OCI-M2 (cell line): ENCODE data around the gene OLFM1.
"Not testable (repeated sequence)": the region's sequence is repeated elsewhere in the genome, so short reads cannot be mapped to it uniquely, and the experiment has no call there.

Source experiments
- DNase-seq: peaks from one replicate; lab custom pipeline; 2025; ENCODE audit not compliant: unreplicated experiment; lab: John Stamatoyannopoulos, UW

Gene OLFM1

DNA sequence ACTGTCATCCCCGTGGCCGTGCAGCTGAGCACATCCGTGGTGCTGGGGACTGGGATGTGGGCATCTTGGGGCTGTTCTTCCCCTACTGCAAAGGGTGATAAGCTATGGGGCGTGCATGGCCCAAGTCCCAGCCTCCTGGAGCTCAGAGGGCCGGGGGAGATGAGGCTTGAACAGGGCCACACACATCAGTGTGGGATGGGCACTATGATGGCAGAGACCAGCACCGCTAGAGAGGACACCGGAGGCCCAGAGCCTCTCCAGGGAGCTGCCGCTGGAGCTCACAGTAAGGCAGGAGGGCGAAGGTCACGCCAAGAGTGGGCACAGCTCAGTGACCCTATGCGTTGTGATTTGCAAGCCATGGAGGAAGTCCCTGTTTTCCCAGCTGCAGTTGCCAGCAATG lies 63.5 kb downstream of the OLFM1 start:
- DNase-seq, result no peak

DNA sequence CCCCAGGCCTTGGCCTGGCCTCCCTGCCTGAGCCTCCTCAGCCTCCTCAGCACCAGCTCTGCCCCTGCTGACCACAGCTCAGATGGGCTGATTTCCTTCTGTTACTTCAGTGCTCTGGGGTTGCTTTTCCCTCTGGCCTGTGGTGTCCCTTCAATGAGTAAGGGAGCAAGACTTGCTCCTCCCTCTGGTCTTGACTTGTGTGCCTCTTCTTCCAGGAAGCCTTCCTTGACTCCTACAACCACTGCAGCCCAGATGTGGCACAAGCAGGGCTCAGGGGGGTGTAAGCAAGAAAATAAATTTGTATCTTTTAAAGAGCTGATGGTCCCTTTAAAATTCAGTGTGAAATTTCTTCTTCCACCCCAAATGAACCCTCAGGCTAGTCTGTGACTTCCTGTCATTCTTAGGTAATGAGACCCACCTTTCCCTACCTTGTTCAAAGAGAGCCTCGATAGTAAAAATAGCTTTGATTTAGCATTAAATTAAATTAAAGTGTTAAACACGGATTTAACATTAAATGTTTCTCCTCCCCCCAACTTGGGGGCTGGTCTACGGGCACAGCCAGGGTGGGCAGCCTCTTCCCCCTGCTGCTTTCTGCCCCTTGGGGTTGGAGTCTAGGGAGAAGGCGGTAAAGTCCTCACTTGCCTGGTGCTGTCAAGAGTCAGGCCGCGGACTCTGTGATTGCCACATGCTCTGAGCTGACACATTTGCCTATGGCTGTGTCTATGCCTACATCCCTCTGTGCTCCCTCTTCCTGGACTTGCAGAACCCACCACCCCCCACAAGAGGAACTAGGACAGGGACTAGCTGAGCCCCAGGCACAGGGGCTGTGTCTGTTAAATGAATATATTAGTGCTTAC lies 64.5 kb downstream of the OLFM1 start:
- DNase-seq, result no peak

DNA sequence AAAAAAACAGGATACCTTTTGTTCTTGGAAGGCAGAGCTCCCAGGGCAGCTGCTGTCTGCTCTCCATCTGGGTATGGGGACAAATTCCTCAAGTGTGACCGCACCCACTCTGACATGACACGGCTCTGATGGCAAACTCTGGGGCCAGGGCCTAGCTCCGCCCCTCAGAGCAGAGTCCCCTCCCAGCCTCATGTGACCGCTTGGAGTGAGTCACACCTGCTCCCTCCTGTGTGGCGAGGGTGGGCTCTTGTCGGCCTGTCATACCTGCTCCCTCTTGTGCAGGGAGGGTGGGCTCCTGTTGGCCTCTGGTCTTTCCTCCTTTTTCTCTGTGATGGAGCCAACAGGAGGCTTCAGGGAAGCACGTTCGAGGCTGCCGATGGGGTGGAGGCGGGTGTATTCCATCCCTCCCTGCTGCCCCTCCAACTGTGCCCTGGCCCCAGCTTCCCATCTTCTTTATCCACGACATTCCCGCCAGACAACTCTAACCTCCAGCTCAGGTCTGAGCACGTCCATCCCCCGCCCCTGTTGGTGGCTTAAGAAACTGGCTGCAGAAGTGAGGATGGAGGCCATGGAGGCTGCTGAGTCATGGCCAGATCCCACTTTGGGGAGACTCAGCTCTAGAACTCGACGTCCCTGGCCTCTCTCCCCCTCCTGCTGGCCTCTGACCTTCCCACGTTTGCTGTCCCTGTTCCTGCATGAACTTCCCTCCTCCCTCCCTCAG lies 65.3 kb downstream of the OLFM1 start:
- no peak for DNase-seq

DNA sequence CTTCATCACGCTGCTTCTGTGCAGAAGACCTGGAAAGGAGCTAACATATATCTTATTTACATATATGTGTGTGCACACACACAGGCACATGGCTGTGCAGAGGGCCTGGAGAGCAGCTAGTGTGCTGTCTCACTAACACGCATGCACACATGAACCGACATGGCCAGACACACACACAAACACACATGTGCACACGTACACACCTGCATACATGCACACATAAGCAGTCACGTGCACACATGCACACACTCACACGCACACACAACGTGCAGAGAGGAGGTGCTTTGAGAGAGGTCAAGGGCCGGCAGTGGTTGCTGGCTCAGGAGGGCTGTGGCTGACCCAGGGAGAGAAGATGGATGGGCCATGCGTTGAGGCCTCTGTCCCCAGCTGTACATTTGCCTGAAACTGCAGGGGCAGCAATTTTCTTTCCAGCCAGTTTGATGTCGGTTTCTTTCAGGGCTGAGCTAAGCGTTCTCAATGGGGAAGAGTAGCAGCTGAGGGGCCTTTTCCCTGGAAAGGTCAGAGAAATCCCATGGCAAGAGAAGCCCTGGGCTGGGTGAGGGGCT lies 66.7 kb downstream of the OLFM1 start:
- DNase-seq, result no peak

DNA sequence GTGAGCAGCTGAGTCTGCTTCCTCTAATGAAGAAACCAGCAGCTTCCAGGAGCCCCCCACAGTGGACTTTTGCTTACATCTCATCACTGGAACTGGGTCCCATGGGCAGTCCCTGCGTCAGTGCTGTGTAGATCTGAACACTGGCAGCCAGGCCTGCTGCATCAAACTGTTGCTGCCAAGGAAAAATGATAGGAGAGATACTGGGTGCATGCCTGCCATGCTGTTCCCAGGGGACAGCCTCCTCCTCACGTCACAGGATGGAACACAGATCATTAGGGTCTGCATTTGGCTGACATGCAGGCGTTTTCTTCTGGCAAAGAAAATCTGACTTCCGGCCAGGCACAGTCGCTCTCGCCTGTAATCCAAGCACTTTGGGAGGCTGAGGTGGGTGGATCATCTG lies 67.9 kb downstream of the OLFM1 start:
- no peak for DNase-seq

DNA sequence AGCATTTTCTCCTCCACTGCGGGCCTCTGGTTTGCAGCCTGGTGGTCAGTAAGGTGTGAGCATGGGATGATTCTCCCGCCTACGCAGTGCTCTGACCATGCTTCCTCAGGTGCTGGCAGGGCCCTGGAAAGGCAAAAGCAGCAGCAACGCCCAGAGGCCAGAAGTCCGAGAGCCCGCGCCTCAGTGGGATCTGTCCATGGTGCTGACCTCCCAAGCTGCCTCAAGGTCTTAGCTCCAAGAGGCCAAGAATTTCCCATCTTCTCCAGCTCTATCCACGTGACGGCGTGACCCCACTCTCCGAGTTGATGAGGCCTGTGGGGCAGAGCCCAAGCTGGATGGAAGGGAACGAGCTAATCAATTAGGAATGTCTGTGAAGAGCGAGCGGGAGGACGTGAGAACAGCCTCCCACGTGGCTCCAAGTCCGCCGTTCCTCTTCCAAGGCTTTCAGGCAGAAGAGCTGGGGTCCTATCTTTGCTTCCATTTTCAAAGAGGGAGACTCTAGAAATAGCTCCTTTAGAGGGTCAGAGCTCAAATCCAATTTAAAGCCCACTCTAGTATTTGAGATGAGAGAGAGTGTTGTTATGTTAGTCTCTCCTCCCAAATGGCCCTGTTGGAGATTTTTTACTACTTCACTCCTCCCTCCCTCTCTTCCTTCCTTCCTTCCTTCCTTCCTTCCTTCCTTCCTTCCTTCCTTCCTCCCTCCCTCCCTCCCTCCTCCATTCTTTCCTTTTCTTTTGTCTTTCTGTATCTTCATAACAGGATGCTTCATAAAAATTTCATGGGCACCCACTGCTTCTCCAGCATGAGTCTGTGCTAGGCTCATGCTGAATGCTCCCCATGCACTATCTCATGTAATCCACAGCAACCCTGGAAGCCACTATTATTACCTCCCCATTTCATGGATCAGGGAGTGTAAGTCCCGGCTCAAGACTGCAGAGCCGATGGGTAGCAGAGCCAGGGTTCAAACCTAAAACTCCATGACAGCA lies 69.3 kb downstream of the OLFM1 start:
- DNase-seq, result no peak

DNA sequence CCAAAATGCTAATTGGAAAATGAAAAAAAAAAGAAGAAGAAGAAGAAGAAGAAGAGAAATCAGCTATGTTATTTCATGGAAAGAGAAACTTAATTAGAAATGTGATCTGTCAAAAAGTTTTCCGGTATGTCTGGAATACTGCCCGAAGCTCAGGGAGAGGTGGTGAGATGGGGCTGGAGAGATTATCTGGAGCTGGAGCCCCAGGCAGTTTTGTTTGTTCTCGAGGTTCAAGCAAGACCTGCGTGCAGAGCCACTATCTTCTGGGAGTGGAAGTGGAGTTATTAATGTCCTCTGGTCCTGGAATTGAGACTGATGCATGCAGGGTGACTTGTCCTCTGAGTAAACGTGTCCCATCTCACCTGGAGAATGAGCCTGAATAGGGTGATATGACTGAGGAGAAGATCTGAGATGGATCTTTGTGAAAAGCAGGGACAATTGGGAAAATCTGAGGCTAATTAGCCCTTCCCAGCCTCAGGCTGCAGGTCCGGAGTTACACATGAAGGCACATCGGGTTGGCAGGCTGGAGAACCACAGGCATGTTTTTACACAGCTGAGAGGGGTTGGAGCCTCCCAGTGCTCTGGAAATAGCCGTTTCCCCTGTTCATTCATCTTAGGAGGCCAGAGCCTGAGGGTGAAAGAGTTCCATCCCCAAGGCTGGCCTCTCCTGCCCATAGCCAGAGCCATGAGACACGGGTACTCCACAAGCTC lies 70.5 kb downstream of the OLFM1 start:
- no peak for DNase-seq

DNA sequence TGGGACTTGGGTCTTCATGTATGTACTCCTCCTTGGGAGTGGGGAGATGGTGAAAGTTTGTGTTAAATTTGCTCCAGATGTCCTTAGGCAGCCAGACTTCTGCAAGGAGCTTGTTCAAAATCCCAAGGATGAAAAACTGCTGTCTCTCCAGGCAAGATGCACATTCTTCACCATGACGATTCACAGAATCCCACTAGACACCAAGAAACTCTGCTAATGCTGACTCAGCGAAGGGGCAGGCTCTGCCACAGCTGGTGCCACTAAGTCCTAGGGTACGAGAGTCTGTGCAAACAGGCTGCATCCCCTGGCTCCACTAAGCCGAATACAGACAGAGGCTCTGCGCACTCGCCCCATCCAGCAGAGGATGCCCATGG lies 71.1 kb downstream of the OLFM1 start:
- no peak for DNase-seq

DNA sequence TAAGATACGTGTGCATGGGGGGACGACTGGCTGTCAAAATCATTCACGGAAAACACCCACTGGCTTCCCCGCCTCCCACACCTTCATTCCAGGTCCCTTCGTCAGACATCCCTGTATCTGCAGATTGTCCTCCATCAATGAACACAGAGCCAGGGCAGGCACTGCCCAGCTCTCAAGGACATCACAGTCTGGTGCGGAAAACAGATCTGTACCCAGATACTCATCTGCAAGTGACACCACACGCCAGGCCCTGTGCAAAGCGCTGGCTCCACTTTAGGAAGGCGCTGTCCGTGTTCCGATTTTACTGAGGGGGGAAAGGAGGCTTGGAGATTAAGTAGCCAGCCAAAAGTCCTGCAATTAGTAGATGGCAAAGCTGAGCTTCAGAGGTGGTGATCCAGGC lies 72.3 kb downstream of the OLFM1 start:
- no peak for DNase-seq

DNA sequence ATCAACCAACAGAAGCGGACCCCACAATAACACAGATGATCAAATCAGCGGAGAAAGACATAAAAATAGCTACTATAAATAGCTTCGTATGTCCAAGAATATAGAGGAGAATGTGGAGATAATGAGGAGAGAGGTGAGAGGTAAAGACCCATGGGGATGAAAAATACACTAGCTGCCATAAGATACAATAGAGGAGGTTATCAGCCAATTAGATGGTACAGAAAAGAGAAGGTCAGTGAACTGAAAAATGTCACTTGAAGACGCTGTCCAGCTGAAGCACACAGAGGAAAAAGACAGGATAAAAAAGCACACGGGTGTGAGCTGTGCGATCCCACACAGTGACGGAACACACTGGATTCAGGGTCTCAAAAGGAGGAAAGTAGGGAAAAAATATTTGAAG lies 73.4 kb downstream of the OLFM1 start:
- DNase-seq, result no peak

DNA sequence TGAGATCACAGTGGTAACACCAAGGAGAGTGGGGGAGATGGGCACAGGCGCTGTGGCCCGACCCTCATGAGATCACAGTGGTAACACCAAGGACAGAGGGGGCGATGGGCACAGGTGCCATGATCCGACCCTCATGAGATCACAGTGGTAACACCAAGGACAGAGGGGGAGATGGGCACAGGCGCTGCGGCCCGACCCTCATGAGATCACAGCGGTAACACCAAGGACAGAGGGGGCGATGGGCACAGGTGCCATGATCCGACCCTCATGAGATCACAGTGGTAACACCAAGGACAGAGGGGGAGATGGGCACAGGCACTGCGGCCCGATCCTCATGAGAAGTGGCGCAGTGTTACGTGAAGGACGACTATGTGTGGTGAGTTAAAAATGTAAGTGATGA lies 75.1 kb downstream of the OLFM1 start:
- DNase-seq, result not testable (repeated sequence)

DNA sequence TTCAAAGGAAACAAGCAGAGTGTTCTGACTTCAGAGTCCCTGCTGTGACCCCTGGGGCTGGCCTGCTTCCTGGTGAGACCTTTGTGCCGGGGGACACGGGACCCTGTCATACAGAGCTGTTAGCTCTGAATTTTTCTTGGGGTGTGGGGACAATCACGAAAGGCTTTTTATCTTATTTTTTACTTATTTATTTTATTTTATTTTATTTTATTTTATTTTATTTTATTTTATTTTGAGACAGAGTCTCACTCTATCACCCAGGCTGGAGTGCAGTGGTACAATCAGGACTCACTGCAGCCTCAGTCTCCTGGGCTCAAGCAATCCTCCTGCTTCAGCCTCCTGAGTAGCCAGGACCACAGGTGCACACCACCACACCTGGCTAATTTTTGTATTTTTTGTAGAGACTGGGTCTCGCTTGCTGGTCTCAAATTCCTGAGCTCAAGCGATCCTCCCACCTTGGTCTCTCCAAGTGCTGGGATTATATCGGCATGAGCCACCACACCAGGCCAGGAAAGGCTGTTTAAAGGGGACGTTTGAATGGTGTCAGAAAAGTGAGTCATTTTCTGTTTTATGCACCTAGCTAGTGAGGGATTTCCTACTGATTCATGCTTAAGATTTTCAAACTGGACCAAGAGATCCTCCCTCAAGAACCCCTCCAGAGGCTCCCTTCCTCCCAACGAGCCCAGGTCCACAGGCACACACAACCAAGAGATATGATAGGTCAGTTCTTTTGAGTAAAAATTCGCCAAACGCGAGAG lies 75.7 kb downstream of the OLFM1 start:
- DNase-seq, result no peak

DNA sequence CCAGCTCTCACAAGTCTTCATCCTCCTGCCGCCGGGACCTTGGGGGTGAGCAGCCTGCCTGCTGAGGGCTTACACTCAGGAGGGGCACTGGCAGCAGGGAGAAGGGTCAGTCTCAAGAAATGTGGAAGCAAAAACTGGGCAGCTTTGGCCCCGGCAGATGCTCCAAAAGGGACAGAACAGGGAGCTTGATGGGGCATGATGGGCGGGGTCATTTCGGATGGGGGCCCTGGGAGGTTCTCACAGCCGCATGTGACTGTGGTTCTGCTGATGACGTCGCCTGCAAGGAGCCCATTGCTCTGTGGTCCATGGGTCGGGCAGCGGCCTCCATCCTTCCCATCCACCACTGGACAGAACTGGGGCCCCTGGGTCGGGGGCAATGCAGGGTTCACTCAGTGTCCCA lies 76.6 kb downstream of the OLFM1 start:
- no peak for DNase-seq

DNA sequence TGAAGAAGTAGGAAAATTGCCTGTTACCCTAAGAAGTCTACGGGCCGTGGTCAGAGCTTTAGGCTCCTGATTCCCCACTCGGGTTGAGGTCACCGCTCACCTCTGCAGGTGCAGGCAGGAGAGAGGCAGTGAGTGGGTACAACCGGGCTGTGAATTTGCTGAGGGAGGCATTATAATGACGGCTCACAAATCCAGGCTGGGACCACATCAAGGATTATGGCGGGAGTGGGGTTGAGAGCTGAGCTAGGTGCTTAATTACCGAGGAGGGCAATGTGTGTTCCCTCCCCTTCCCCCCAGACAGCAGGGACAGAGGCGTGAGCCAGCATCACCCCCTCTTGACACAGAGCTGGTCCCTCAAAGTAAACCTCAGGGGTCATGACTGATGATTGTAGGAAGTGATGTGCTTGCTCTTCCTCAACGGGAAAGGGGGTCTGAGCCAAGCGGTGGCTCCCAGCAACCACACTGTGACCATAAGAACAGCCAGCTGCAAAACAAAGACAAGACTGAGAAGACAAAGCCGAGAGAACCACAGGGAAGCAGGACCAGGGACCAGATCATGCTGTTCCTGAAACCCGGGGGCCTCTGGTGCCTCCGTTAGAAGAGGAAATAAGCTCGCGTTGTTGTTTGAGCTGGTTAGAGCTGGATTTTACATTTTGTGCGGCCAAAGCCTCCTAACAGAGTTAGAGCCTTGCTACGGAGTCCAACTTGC lies 77.7 kb downstream of the OLFM1 start:
- no peak for DNase-seq

DNA sequence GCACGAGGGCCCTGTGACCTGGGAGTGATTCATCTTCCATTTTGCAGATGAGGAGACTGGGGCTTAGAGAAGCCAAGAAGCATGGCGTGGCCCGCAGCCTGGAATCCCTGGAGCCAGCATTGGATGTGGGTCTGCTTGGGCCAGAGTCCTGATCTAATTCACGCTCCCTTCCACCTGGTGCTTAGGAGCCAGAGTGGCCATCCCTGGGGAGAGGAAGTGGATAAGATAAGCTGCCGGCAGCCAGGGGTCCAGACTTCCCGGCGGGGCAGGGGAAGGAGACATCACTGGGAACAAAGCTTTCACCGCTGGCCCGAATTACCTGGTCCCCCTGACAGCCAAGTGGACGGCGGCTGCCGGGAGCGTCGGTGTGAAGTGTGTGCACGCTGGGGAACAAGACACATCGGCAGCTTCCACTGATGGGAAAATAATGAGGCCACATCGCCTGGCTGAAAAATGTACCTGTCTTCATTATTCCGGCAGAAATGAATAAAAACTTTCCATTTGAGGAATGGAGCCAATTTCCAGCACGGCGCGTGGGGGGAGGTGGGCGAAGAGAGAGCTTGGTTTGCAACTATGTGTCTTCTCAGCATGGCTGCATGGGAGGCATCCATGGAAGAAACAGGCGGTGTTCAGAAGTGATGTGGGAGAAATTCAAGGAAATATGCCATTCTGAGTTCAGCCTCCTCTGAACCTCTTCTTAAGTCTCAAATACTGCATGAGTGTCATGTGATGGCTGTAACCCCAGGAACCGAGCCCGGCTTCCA lies 78.5 kb downstream of the OLFM1 start:
- no peak for DNase-seq

DNA sequence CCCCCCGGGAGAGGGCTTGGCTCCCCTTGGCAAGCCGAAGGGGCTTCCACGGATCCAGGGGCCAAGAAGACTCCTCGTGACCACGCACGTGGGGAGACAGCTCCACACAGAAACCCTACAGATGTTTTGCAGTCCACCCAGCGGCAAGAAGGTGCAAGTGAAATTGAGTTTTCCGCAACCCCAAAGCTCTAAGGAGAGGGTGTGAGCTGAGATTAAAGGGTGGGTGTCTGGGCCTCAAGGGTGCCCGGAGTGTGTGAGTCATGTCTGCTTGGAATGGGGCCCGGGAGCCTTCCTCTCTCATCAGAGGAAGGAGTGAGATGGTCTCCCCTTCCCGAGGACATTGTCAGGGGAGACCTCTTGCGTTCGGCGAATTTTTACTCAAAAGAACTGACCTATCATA lies 79.1 kb downstream of the OLFM1 start:
- no peak for DNase-seq

DNA sequence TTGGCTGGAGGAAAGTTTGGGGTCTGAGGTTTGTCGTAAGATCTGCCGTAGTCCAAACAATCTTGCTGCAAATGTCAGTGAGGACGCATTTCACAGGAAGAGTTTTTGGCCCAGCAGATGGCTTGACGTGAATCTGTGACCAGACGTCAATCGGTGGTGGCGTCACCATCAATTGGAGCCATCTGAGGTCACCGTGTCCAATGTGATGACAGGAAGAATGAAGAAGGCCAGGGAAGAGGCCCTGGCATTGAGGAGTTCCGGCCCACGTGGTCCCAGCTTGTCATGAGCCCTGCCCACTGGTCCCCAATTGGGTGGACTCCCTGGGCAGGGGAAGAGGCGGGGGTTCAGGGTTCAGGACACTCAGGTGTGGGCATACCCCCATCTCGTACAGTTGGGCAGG lies 79.9 kb downstream of the OLFM1 start:
- DNase-seq, result no peak

DNA sequence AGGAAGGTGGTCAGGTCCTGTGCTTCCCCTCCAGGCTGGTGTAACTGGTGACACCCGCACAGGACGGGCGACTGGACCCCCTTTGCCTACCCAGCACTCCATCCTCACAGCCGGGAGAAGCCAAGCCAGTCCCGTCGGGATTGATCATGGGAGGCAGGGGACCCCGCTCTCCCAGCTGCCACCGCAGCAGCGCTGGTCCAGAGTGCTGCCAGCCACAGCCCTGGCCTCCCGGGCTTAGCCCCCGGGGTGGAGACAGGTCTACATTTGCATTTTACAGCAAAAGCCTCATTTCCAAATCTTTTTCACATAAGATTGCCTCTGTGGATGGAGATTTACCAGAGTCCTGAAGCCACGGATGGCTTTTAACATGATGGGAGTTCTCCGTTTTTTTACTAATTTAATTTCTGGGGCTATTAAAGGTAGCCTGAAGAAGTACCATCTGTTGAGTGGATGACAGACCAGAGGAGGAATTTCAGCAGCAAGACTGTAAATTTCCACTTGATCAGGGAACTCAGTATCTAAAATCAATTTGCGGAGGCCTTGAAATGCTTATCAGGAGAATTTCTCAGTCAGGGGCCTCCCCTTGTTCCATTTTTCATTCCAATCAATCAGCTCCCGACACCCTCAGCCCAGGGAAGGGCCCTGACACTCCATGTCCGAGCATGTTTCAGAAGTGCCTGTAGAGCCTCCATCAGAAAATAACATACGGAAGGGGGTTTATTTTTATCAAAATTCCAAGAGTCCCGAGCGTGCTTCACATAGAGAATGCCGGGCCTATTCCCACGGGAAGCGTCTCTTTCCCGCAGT lies 80.6 kb downstream of the OLFM1 start:
- no peak for DNase-seq
